ENCODE measurements around the gene IFIT3.
"Not testable (repeated sequence)": the region's sequence is repeated elsewhere in the genome, so short reads cannot be mapped to it uniquely, and the experiment has no call there.

Gene IFIT3

GRCh38 chr10:89335226-89335625, 7.4 kb downstream of the IFIT3 start:
- DNase-seq (ENCODE audit: low read depth, low spot score), result no peak

- DNase-seq (ENCODE audit: low read depth, low spot score), result no peak
Measured at GRCh38 chr10:89336241-89336640, 8.4 kb downstream of the IFIT3 start.

- no peak for DNase-seq (ENCODE audit: low read depth, low spot score)
Measured at GRCh38 chr10:89337484-89337883, 9.7 kb downstream of the IFIT3 start.

GRCh38 chr10:89338713-89339112, 10.9 kb downstream of the IFIT3 start:
- DNase-seq (ENCODE audit: low read depth, low spot score), result no peak

GRCh38 chr10:89339875-89340274, 12.1 kb downstream of the IFIT3 start:
- DNase-seq (ENCODE audit: low read depth, low spot score), result no peak

- DNase-seq (ENCODE audit: low read depth, low spot score), result no peak
Measured at GRCh38 chr10:89341649-89342048, 13.9 kb downstream of the IFIT3 start.

- no peak for DNase-seq (ENCODE audit: low read depth, low spot score)
Measured at GRCh38 chr10:89342206-89342958, 14.6 kb downstream of the IFIT3 start.

- no peak for DNase-seq (ENCODE audit: low read depth, low spot score)
Measured at GRCh38 chr10:89343089-89343767, 15.4 kb downstream of the IFIT3 start.

- no peak for DNase-seq (ENCODE audit: low read depth, low spot score)
Measured at GRCh38 chr10:89344156-89344555, 16.4 kb downstream of the IFIT3 start.

- no peak for DNase-seq (ENCODE audit: low read depth, low spot score)
Measured at GRCh38 chr10:89345367-89346000, 17.7 kb downstream of the IFIT3 start.

- DNase-seq (ENCODE audit: low read depth, low spot score), result no peak
Measured at GRCh38 chr10:89346405-89347254, 18.8 kb downstream of the IFIT3 start.

GRCh38 chr10:89347701-89348457, 20.1 kb downstream of the IFIT3 start:
- DNase-seq (ENCODE audit: low read depth, low spot score), result no peak

GRCh38 chr10:89348481-89348880, 20.7 kb downstream of the IFIT3 start:
- no peak for DNase-seq (ENCODE audit: low read depth, low spot score)

- no peak for DNase-seq (ENCODE audit: low read depth, low spot score)
Measured at GRCh38 chr10:89348975-89349374, 21.2 kb downstream of the IFIT3 start.

- DNase-seq (ENCODE audit: low read depth, low spot score), result not testable (repeated sequence)
Measured at GRCh38 chr10:89350631-89351315, 23.0 kb downstream of the IFIT3 start.

GRCh38 chr10:89351412-89351779, 23.6 kb downstream of the IFIT3 start:
- DNase-seq (ENCODE audit: low read depth, low spot score), result no peak

- DNase-seq (ENCODE audit: low read depth, low spot score), result no peak
Measured at GRCh38 chr10:89351780-89352597, 24.2 kb downstream of the IFIT3 start.

- DNase-seq (ENCODE audit: low read depth, low spot score), result no peak
Measured at GRCh38 chr10:89352802-89353201, 25.0 kb downstream of the IFIT3 start.

- no peak for DNase-seq (ENCODE audit: low read depth, low spot score)
Measured at GRCh38 chr10:89355394-89355931, 27.7 kb downstream of the IFIT3 start.
